Prostate gland (tissue), 2 donors: ENCODE data around the gene OAS3.

ENCODE experiments used
- POLR2A ChIP-seq: fragments of 450-650 bp; IDR thresholded peaks from one replicate; pipeline ENCODE4 v1.6.1; 2016; ENCODE audit warnings: antibody characterized with exemption, mild to moderate bottlenecking
- POLR2AphosphoS5 ChIP-seq: sonication (generic); formaldehyde crosslinking; IDR thresholded peaks from one replicate; pipeline ENCODE4 v1.6.1; 2017; ENCODE audit warnings: antibody characterized with exemption
- TF ChIP-seq, protein P1 (sequence below), 4 experiments: fragments of 200-600 bp in 2 of 4; fragments of 450-650 bp in 2 of 4; sonication (generic) in 2 of 4; IDR thresholded peaks; 1 replicate in 3 of 4; 2 replicates in 1 of 4; pipeline ENCODE4 v1.5.1; 2016 to 2019; ENCODE audit warnings: antibody characterized with exemption in 4 of 4, mild to moderate bottlenecking in 2 of 4, moderate library complexity in 2 of 4

DNA sequence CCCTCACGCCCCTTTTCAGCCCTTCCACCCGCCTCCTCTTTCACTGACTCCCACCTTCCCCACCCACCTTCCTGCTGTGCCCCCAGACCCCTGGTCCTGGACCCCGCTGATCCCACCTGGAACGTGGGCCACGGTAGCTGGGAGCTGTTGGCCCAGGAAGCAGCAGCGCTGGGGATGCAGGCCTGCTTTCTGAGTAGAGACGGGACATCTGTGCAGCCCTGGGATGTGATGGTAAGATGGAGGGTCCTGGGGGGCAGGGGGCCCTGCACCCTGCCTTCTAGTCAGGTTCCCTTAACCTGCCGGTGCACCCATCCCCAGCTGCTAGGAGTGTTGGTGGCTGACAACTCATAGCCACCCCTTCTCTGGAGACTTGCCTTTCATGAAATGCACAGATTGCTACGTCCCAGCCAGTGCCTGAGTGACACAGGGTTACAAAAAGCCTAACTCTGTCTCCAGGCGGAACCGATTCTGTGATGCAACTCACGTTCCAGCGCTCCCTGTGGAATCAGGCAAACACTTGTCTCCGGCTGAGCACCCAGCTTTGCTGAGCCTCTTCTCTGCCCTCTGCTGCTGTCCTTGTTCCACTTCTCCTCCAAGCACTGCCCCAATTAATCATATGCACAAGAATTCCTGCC is 25.1 kb downstream of the OAS3 start:
- TF ChIP-seq, protein P1, sequence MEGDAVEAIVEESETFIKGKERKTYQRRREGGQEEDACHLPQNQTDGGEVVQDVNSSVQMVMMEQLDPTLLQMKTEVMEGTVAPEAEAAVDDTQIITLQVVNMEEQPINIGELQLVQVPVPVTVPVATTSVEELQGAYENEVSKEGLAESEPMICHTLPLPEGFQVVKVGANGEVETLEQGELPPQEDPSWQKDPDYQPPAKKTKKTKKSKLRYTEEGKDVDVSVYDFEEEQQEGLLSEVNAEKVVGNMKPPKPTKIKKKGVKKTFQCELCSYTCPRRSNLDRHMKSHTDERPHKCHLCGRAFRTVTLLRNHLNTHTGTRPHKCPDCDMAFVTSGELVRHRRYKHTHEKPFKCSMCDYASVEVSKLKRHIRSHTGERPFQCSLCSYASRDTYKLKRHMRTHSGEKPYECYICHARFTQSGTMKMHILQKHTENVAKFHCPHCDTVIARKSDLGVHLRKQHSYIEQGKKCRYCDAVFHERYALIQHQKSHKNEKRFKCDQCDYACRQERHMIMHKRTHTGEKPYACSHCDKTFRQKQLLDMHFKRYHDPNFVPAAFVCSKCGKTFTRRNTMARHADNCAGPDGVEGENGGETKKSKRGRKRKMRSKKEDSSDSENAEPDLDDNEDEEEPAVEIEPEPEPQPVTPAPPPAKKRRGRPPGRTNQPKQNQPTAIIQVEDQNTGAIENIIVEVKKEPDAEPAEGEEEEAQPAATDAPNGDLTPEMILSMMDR (IDR thresholded peaks at IDR 0.05): no peak
- TF ChIP-seq POLR2AphosphoS5: no peak
- TF ChIP-seq POLR2A: no peak
